MM.1S (cell line): Measurements from ENCODE around the gene CASP3.

ENCODE experiments used
- DNase-seq: peaks from one replicate; pipeline ENCODE4 v3.0.0-alpha.2; 2015
- H2AFZ ChIP-seq: fragments of 300-600 bp; sonication (generic); 2 replicates; pipeline ENCODE4 v1.6.0; 2016; ENCODE audit warnings: antibody characterized with exemption, low read length
- H3F3A ChIP-seq: fragments of 300-600 bp; sonication (generic); 2 replicates; pipeline ENCODE4 v1.6.1; 2016; ENCODE audit warnings: mild to moderate bottlenecking, antibody characterized with exemption, low read length, moderate library complexity, mixed read lengths; ENCODE audit not compliant: insufficient read depth
- H3K27ac ChIP-seq: fragments of 300-600 bp; sonication (generic); 2 replicates; pipeline ENCODE4 v1.5.1; 2016; ENCODE audit warnings: mild to moderate bottlenecking, low read length
- H3K27me3 ChIP-seq: fragments of 300-600 bp; sonication (generic); replicated peaks from 2 replicates; pipeline ENCODE4 v1.6.0; 2016; ENCODE audit warnings: low read length; ENCODE audit not compliant: insufficient read depth
- H3K36me3 ChIP-seq: fragments of 300-600 bp; sonication (generic); replicated peaks from 2 replicates; pipeline ENCODE4 v1.6.1; 2016; ENCODE audit warnings: mild to moderate bottlenecking, low read length, mixed read lengths; ENCODE audit not compliant: insufficient read depth
- H3K4me1 ChIP-seq: fragments of 300-600 bp; sonication (generic); 2 replicates; pipeline ENCODE4 v1.6.1; 2016; ENCODE audit warnings: low read length, mixed read lengths
- H3K4me2 ChIP-seq: fragments of 300-600 bp; sonication (generic); 2 replicates; pipeline ENCODE4 v1.6.0; 2016; ENCODE audit warnings: low read depth, low read length
- H3K4me3 ChIP-seq: fragments of 300-600 bp; sonication (generic); 2 replicates; pipeline ENCODE4 v1.5.1; 2016; ENCODE audit warnings: low read length, mixed read lengths
- H3K79me2 ChIP-seq: fragments of 300-600 bp; sonication (generic); 2 replicates; pipeline ENCODE4 v1.6.1; 2016; ENCODE audit warnings: mixed run types, low read length, mixed read lengths
- H3K9ac ChIP-seq: fragments of 300-600 bp; sonication (generic); 2 replicates; pipeline ENCODE4 v1.6.1; 2016; ENCODE audit warnings: low read length, mixed read lengths
- H3K9me2 ChIP-seq: fragments of 300-600 bp; sonication (generic); replicated peaks from 2 replicates; pipeline ENCODE4 v1.6.1; 2016; ENCODE audit warnings: mild to moderate bottlenecking, low read length, mixed read lengths; ENCODE audit not compliant: insufficient read depth
- H3K9me3 ChIP-seq: fragments of 300-600 bp; sonication (generic); replicated peaks from 2 replicates; pipeline ENCODE4 v1.6.1; 2016; ENCODE audit warnings: mild to moderate bottlenecking, low read length, mixed read lengths; ENCODE audit not compliant: insufficient read depth
- H4K20me1 ChIP-seq: fragments of 300-600 bp; sonication (generic); 2 replicates; pipeline ENCODE4 v1.6.1; 2016; ENCODE audit warnings: mild to moderate bottlenecking, low read length, moderate library complexity, mixed read lengths; ENCODE audit not compliant: insufficient read depth
- CTCF ChIP-seq: fragments of 300-600 bp; sonication (generic); IDR thresholded peaks from 2 replicates; pipeline ENCODE4 v1.5.1; 2016; ENCODE audit warnings: antibody characterized with exemption, low read length, mixed read lengths
- EZH2 ChIP-seq: fragments of 300-600 bp; sonication (generic); optimal IDR thresholded peaks from 2 replicates; pipeline ENCODE3; 2017; ENCODE audit warnings: low read depth, mild to moderate bottlenecking, antibody characterized with exemption, low read length, mixed read lengths
- EZH2phosphoT487 ChIP-seq: fragments of 300-600 bp; sonication (generic); IDR thresholded peaks from 2 replicates; pipeline ENCODE4 v1.6.1; 2018; ENCODE audit warnings: antibody characterized with exemption, low read length

CASP3 gene

DNA sequence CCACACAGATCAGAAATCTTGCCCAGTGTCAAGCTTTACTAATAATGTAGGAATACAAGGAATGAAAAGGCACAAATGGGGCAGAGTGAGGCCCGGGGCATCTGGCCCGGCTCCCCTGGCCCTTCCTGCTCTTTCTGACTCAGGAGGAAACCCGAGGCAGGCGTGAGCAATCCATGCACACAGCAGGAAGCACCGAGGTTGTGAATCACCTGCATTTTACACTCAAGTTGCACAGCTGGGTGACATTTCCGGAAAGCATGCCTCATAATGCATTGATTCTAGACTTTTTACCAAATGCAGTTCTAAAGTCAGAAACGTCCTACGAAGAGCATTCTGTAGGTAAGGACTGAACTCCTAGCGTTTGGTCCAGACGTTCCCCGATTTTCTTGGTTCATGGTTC lies 39.2 kb upstream of the CASP3 start:
- Histone ChIP-seq H3K4me3 (no peak overlapping the region), H3K27ac (no peak overlapping the region), H3K27me3 (no peaks in the 10 kb centered on the region), H3K9ac (no peak overlapping the region), H3K9me2 (no peaks in the 10 kb centered on the region), H3K4me1 (peaks cover 7% of the 10 kb centered on the region; the same call in 1 of the 2 replicates), H4K20me1 (no peaks in the 10 kb centered on the region), H3K4me2 (no peak overlapping the region), H3K79me2 (no peaks in the 10 kb centered on the region), H3F3A (0 out of 2 replicates have a peak, but pooled peaks cover 2% of the 10 kb centered on the region), H2AFZ (no peak overlapping the region), H3K36me3 (no peaks in the 10 kb centered on the region), H3K9me3 (no peaks in the 10 kb centered on the region)
- DNase-seq = no peak
- TF ChIP-seq CTCF (no peak), EZH2phosphoT487 (no peak)

DNA sequence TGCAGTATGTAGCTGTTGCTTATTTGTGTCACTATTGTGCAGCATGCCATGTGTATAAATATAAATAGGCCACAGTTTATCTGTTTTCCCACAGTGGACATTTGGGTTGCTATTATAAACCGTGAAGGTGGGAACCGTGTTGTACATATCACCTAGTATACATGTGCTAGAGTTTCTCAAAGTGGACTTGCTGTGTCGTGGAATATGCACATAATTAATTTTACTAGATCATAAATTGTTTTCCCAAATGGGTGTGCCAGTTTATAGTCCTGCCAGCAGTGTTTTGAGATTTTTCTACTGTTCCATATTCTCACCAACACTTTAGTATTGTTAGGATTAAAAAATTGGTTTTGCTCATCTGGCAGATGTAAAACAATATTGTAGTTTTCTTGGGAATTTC lies 38.8 kb upstream of the CASP3 start:
- no peak overlapping the region for H3K27ac ChIP-seq
- H4K20me1 ChIP-seq = no peaks in the 10 kb centered on the region
- peaks cover 7% of the 10 kb centered on the region; the same call in 1 of the 2 replicates for H3K4me1 ChIP-seq
- H3K36me3 ChIP-seq = no peaks in the 10 kb centered on the region
- H3K27me3 ChIP-seq = no peaks in the 10 kb centered on the region
- H3K79me2 ChIP-seq = no peaks in the 10 kb centered on the region
- no peaks in the 10 kb centered on the region for H3K9me2 ChIP-seq
- no peaks in the 10 kb centered on the region for H3K9me3 ChIP-seq
- DNase-seq = no peak
- H2AFZ ChIP-seq = no peak overlapping the region
- no peak for TF ChIP-seq EZH2
- no peak for TF ChIP-seq CTCF
- no peak for TF ChIP-seq EZH2phosphoT487
- H3F3A ChIP-seq = 0 out of 2 replicates have a peak, but pooled peaks cover 2% of the 10 kb centered on the region
- H3K4me2 ChIP-seq = no peak overlapping the region
- no peak overlapping the region for H3K4me3 ChIP-seq
- no peak overlapping the region for H3K9ac ChIP-seq

DNA sequence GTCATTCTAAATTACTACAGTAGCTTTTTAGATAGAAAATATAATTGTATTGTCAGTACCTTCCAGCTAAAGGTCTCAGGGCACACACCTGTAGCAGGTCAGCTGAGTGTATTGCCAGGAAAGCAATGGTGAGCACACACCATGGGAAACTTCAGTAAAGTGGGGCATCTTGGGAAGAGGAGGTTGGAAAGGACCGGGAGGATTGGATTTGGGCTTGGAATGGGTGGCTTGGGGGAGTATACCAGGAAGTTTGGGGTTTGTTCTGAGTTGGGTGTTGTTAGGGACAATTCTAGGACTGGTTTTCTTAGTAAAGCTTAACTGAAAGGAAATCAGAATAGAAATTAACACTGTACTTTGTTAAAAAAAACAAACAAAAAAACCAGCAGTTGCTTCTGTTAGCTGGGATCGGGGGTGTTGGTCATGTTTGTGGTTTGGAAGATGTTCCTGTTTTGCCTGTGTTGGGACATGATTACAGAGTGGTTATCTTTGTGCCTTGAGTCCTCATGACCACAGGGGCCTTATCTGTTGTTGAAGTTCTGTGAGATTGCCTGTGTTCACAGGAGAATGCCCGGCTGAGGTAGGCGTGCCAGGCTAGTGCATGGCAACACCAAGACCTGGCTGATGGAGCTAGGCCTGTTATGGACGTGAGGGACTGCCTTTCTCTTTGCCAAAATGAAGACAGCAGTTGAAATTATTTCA lies 35.4 kb upstream of the CASP3 start:
- H3K9ac ChIP-seq = no peak overlapping the region
- H3K9me3 ChIP-seq = no peaks in the 10 kb centered on the region
- H2AFZ ChIP-seq = no peak overlapping the region
- H3K9me2 ChIP-seq = no peaks in the 10 kb centered on the region
- H4K20me1 ChIP-seq = no peaks in the 10 kb centered on the region
- no peaks in the 10 kb centered on the region for H3F3A ChIP-seq
- H3K27me3 ChIP-seq = no peaks in the 10 kb centered on the region
- no peak overlapping the region for H3K4me3 ChIP-seq
- H3K4me2 ChIP-seq = no peak overlapping the region
- no peaks in the 10 kb centered on the region for H3K79me2 ChIP-seq
- H3K4me1 ChIP-seq = peaks cover 7% of the 10 kb centered on the region; the same call in 1 of the 2 replicates
- no peaks in the 10 kb centered on the region for H3K36me3 ChIP-seq
- TF ChIP-seq EZH2phosphoT487 (no peak), CTCF (no peak), EZH2 (no peak)
- DNase-seq = no peak
- no peak overlapping the region for H3K27ac ChIP-seq
